ENCODE results near the gene PTAR1.

Gene PTAR1

DNA sequence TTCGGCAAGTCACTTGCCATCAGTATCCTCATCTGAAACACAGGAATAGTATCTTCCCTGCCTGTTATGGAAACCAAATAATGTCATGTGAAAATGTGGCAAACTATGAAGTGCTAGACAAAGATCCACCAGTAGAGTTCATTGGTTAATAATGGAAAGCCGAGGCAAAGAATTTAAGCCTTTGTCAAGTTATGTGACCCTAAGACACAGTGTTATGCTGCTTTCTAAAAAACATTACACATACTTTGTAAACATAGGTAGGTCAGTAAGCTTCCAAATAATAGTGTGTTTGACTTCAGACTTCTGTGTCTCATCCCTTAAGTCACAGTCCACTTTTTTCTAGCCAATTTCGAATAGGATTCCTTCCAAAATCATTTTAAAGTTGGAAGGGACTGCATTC lies 6.0 kb downstream of the PTAR1 start:
- DNase-seq (ENCODE audit: low read depth in 2 of 2): no peak
- no peak for TF ChIP-seq CTCF (IDR thresholded peaks at IDR 0.05; ENCODE audit: low read depth, low read length)

DNA sequence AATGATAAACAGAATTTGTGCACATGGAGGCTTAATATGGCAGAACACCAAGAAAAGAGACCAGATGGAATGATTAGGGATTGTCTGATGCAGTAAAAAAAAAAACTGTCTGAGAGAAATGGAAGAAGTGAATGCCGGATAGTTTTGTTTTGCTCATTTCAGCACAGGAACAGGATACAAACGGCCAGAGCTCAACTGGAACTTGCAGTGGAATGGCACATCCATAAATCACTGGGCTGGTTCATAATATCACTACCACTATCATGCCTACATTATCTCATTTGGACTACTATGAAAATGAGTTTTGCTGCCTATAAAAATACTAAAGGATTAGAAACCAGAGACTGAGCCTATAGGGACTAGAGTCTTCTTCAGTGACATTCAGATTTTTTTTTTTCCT lies 9.7 kb downstream of the PTAR1 start:
- H3K4me3 ChIP-seq (replicated peaks in 1 of 2; ENCODE audit: low read depth in 2 of 2, low read length in 2 of 2): no peak overlapping the region
- TF ChIP-seq CTCF (IDR thresholded peaks at IDR 0.05; ENCODE audit: low read depth, low read length): no peak
- no peak for DNase-seq (ENCODE audit: low read depth in 2 of 2)

More for the DNA sequence above, 6.0 kb downstream of the PTAR1 start:
- H3K4me3 ChIP-seq (replicated peaks in 1 of 2; ENCODE audit: low read depth in 2 of 2, low read length in 2 of 2): no peak overlapping the region

GRCh38 chr9:69748304-69748703 lies 11.5 kb downstream of the PTAR1 start:
- DNase-seq (ENCODE audit: low read depth in 2 of 2): no peak
- H3K4me3 ChIP-seq (replicated peaks in 1 of 2; ENCODE audit: low read depth in 2 of 2, low read length in 2 of 2): no peak overlapping the region
- TF ChIP-seq CTCF (IDR thresholded peaks at IDR 0.05; ENCODE audit: low read depth, low read length): no peak

GRCh38 chr9:69746859-69747560 lies 12.8 kb downstream of the PTAR1 start:
- TF ChIP-seq CTCF (IDR thresholded peaks at IDR 0.05; ENCODE audit: low read depth, low read length): no peak
- no peak overlapping the region for H3K4me3 ChIP-seq (replicated peaks in 1 of 2; ENCODE audit: low read depth in 2 of 2, low read length in 2 of 2)
- DNase-seq (ENCODE audit: low read depth in 2 of 2): no peak

DNA sequence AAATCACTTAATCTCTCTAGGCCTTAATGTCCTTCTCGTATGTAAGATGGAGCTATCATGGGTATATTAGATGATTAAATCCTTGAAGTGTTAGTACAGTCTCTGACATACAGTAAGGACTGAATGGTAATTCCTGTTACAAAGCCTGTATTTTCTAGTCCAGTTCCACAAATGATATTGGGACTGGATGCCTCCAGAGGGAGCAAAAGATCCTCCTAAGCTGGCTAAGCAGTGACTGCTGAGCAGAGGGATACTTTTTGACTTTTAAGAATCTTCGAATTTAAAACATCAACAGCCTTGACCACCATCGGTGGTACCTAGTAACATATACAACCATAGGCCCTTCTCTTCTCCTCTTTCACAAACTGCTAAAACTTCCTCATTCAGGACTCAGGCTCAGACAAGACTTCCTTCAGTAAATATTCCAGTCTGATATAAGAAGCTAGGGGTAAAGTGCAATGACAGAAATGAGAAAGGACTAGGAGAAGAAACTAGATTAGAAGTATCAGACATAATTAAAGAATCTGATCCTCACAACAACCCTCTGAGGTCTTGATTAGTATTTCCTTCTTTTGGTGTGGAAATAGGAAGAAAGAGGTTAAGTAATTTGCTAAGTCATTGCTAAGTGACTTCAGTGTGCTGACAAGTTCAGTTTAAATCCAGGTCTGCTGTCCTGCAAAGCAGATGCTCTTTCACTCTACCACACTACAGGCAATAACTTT lies 13.9 kb downstream of the PTAR1 start:
- no peak overlapping the region for H3K4me3 ChIP-seq (replicated peaks in 1 of 2; ENCODE audit: low read depth in 2 of 2, low read length in 2 of 2)
- peak; percentile 46 to 51 for DNase-seq (ENCODE audit: low read depth in 2 of 2)
- peak; percentile 36 for TF ChIP-seq CTCF (IDR thresholded peaks at IDR 0.05; ENCODE audit: low read depth, low read length)

DNA sequence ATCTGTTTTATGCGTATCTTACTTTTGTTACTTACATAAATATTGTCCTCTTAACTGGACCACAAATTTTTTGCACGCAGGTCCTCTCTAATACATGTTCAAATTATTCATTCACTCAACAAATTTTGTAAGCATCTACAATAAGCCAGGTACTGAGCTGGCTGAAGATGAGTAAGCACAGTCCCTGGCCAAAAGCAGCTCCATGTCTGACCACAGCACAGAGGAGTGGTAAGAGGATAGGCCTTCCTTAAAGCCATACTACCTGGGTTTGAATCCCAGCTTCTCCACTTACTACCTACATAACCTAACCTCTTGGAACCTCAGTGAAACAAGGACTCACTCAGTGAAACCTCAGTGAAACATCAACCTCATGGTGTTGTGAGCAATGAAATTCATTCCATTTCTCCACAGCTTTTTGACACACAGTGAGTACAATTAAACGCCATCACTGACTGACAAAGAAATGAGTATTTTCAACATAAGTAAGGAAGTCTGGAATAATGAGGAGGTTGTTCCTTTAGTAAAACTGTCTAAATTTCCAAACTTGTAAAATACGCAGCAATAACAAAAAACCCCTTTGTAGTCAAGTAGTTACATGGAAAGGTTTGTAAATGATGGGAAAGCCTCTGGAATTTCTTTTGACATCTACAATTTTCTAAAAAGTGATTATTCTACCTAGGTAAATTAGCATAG lies 15.0 kb downstream of the PTAR1 start:
- peak in 1 of 2 donors; percentile 47 for DNase-seq (ENCODE audit: low read depth in 2 of 2)
- TF ChIP-seq CTCF (IDR thresholded peaks at IDR 0.05; ENCODE audit: low read depth, low read length): no peak
- H3K4me3 ChIP-seq (replicated peaks in 1 of 2; ENCODE audit: low read depth in 2 of 2, low read length in 2 of 2): no peak overlapping the region
